ENCODE data around the gene TANGO2.

DNA sequence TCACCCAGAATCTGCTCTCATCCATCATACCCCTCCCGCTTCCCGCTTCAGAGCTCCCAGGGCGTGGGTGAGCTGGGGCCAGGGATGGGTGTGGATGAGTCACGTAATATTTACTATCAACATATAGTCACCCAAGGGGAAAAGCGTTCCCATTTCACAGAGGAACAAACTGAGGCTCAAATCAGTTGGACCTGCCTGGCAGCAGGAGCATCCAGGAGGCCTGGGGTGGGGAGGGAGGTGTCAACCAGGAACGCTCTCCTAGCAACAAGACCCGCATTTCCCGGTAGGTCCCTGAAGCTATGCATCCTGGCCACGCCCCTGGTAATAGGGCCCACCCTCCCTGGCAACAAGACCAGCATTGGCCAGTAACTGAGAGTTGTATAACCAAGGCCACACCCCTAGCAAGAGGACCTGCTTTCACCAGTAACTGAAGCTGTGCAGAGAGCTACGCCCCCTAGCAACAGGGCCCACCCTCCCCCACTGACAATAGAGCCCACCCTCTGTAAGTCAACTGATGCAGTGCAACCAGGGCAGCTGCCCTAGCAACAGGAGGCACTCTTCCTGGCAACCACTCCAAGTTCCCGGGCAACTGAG lies 46.5 kb upstream of the TANGO2 start:
- TF ChIP-seq, protein P1, sequence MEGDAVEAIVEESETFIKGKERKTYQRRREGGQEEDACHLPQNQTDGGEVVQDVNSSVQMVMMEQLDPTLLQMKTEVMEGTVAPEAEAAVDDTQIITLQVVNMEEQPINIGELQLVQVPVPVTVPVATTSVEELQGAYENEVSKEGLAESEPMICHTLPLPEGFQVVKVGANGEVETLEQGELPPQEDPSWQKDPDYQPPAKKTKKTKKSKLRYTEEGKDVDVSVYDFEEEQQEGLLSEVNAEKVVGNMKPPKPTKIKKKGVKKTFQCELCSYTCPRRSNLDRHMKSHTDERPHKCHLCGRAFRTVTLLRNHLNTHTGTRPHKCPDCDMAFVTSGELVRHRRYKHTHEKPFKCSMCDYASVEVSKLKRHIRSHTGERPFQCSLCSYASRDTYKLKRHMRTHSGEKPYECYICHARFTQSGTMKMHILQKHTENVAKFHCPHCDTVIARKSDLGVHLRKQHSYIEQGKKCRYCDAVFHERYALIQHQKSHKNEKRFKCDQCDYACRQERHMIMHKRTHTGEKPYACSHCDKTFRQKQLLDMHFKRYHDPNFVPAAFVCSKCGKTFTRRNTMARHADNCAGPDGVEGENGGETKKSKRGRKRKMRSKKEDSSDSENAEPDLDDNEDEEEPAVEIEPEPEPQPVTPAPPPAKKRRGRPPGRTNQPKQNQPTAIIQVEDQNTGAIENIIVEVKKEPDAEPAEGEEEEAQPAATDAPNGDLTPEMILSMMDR (IDR thresholded peaks at IDR 0.05) = no peak
- TF ChIP-seq EZH2 (IDR thresholded peaks at IDR 0.05; ENCODE audit: borderline replicate concordance, insufficient read depth, low read depth, low read length, poor library complexity, severe bottlenecking) = no peak

Measured in B cell (primary cell).